CD4-positive, alpha-beta T cell (primary cell): ENCODE measurements around the gene PLCG2. TPM values are rescaled to one million over a fixed set of nuclear protein-coding genes. Genes with fewer than 3 reads are reported as not detected.

Experiments used
- ATAC-seq: fragments of 200-7000 bp; cut with Tn5 transposase; one replicate; pipeline ENCODE4 v1.10.0; 2022; ENCODE audit warnings: mild to moderate bottlenecking; ENCODE audit not compliant: poor library complexity
- CTCF ChIA-PET: fragments of 350-600 bp; sonication (Branson Sonifier 250); formaldehyde crosslinking; loops from one replicate; lab custom pipeline; 2021; ENCODE audit warnings: antibody characterized with exemption, inconsistent platforms; lab: Charles Lee
- POLR2A ChIA-PET: fragments of 350-600 bp; sonication (Branson Sonifier 250); formaldehyde crosslinking; loops from one replicate; lab custom pipeline; 2021; ENCODE audit warnings: antibody characterized with exemption, inconsistent platforms; lab: Charles Lee
- DNase-seq, 14 experiments: peaks; one replicate each; pipeline ENCODE4 v3.0.0-alpha.2; 2013 to 2020; ENCODE audit warnings: mixed read lengths in 2 of 14
- H3K27ac ChIP-seq, 2 donors: one replicate each; pipeline versions ENCODE4 v1.5.1 to v1.7.0; 2013; ENCODE audit warnings: low read length in 2 of 2, low read depth in 1 of 2, mild to moderate bottlenecking in 1 of 2
- H3K27me3 ChIP-seq, 2 experiments: 1 replicate in 1 of 2; 2 replicates in 1 of 2; pipeline versions ENCODE4 v1.6.1 to v1.7.0; 2013; ENCODE audit warnings: low read length in 2 of 2, control low read depth in 1 of 2, mild to moderate bottlenecking in 1 of 2, moderate library complexity in 1 of 2; ENCODE audit not compliant: insufficient read depth in 2 of 2, control insufficient read depth in 1 of 2
- H3K36me3 ChIP-seq: one replicate; pipeline ENCODE4 v1.6.1; 2013; ENCODE audit warnings: low read length, control low read depth; ENCODE audit not compliant: insufficient read depth
- H3K4me1 ChIP-seq: one replicate; pipeline ENCODE4 v1.6.1; 2013; ENCODE audit warnings: low read length, control low read depth; ENCODE audit not compliant: insufficient read depth
- H3K4me3 ChIP-seq: one replicate; pipeline ENCODE4 v1.5.1; 2013; ENCODE audit warnings: mild to moderate bottlenecking, low read length, moderate library complexity
- H3K9me3 ChIP-seq, 2 experiments: 1 replicate in 1 of 2; 2 replicates in 1 of 2; pipeline versions ENCODE4 v1.6.1 to v1.7.0; 2013; ENCODE audit warnings: low read length in 2 of 2, mild to moderate bottlenecking in 2 of 2, control low read depth in 1 of 2, moderate library complexity in 1 of 2; ENCODE audit not compliant: control insufficient read depth in 1 of 2, insufficient read depth in 1 of 2
- H3K27ac Mint-ChIP-seq: one replicate; pipeline ENCODE4 v1.8.0; 2020; ENCODE audit warnings: mixed read lengths
- H3K27me3 Mint-ChIP-seq: one replicate; pipeline ENCODE4 v1.8.0; 2021; ENCODE audit warnings: mixed read lengths
- H3K36me3 Mint-ChIP-seq: one replicate; pipeline ENCODE4 v1.8.0; 2021; ENCODE audit warnings: low read depth, mixed read lengths
- H3K4me1 Mint-ChIP-seq: one replicate; pipeline ENCODE4 v1.8.0; 2021; ENCODE audit warnings: low read depth, mixed read lengths
- H3K4me3 Mint-ChIP-seq: one replicate; pipeline ENCODE4 v1.8.0; 2020; ENCODE audit warnings: mild to moderate bottlenecking, mixed read lengths
- H3K9me3 Mint-ChIP-seq: one replicate; pipeline ENCODE4 v1.8.0; 2020; ENCODE audit warnings: mixed read lengths
- CTCF ChIP-seq: fragments of 200-600 bp; IDR thresholded peaks from one replicate; pipeline ENCODE4 v1.8.0; 2022; ENCODE audit warnings: antibody characterized with exemption, mild to moderate bottlenecking
- intact Hi-C, 2 experiments: fragments of 100-400 bp; cut with DNase I in 1 of 2; cut with micrococcal nuclease in 1 of 2; formaldehyde crosslinking; loops; one replicate each; pipeline versions ENCODE4 v1.15.1 to v1.9.0; 2023 to 2025; cut with DNase I, micrococcal nuclease
- total RNA-seq, 174 experiments: library from RNA in 2 of 174; stranded (reverse) in 2 of 174; gene quantifications; one replicate each; pipeline ENCODE4 v1.2.3 and lab custom pipeline; 2021 to 2026

The PLCG2 gene
- total RNA-seq, 2 experiments from 2014 or later, result 0.92 to 1.5 TPM

DNA sequence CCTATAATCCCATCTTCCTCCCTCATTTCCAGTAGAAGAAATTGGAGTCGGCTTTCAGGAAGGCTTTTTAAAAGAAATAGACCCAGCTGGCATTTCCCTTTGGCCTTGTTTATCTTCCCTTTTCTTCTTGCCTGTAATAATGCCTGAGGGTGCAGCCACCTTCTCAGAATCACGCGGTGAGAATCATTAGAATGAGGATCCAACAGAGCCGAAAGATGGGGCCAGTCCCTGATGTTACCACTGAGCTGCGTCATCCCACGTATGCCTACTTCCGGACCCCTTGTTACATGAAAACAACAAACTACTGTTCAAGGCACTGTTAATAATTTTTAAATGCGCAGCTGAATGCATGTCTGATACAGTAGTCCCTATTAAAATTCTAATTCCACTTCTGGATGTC, 208.0 kb downstream of the PLCG2 start:
- Mint-ChIP-seq H3K27ac (no peak overlapping the region), H3K4me3 (no peak overlapping the region), H3K4me1 (no peaks in the 10 kb centered on the region), H3K9me3 (no peaks in the 10 kb centered on the region), H3K36me3 (no peaks in the 10 kb centered on the region), H3K27me3 (peaks cover 20% of the 10 kb centered on the region)
- no peak overlapping the region for H3K27ac ChIP-seq
- ATAC-seq (no peak), DNase-seq (no peak)
- TF ChIP-seq CTCF, result no peak
- CTCF ChIA-PET, result no interaction called here
- H3K9me3 ChIP-seq, result no peaks in the 10 kb centered on the region
- H3K36me3 ChIP-seq, result no peaks in the 10 kb centered on the region
- no peaks in the 10 kb centered on the region for H3K27me3 ChIP-seq
- intact Hi-C loops, result no loop called here
- H3K4me1 ChIP-seq, result no peaks in the 10 kb centered on the region
- no peak overlapping the region for H3K4me3 ChIP-seq
- POLR2A ChIA-PET, result no interaction called here

DNA sequence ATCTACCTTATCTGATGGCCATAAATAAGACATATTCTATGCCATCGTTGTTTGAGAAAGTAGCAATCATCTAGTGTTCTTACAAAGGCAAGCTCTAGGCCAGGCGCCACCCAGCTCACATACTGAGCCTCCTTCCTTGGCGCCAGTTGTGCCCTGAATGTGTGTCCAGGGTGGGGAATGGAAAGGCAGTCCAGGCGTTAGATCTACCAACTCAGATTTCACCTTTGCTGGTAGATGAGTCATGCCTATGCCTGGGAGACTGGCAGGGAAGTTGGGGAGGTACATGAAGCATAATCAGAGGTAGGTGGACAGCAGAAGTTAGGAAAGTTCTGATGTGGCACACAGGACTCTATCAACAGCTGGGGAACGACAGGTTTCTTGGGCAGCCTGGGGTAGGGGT, 208.6 kb downstream of the PLCG2 start:
- H3K9me3 ChIP-seq, result no peaks in the 10 kb centered on the region
- Mint-ChIP-seq H3K4me1 (no peaks in the 10 kb centered on the region), H3K36me3 (no peaks in the 10 kb centered on the region), H3K27me3 (peaks cover 17% of the 10 kb centered on the region), H3K4me3 (no peak overlapping the region), H3K27ac (no peak overlapping the region), H3K9me3 (no peaks in the 10 kb centered on the region)
- POLR2A ChIA-PET, result no interaction called here
- no peaks in the 10 kb centered on the region for H3K4me1 ChIP-seq
- ATAC-seq (no peak), DNase-seq (no peak)
- no peak for TF ChIP-seq CTCF
- H3K4me3 ChIP-seq, result no peak overlapping the region
- no peaks in the 10 kb centered on the region for H3K36me3 ChIP-seq
- CTCF ChIA-PET, result no interaction called here
- intact Hi-C loops, result no loop called here
- no peaks in the 10 kb centered on the region for H3K27me3 ChIP-seq
- no peak overlapping the region for H3K27ac ChIP-seq

DNA sequence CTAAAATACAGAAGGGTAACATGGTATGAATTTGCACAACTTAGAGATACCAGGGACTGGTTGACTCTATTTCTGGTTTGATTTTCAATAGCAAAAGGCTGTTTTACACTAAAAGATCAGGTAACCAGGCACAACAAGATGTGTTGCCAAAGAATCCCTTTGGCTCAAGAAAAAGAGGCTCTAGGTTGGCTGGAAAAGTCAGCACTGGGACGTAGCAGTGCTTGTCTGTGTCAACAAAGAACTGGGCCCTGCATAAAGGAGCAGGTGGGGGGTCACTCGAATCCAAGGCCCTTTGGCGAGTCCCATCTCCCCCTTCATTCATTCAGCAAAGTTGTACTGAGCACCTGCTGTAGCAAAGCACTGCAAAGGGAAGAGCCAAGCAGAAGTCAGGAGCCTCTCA, 213.8 kb downstream of the PLCG2 start:
- Mint-ChIP-seq H3K27me3 (no peaks in the 10 kb centered on the region), H3K4me1 (no peaks in the 10 kb centered on the region), H3K9me3 (no peaks in the 10 kb centered on the region), H3K36me3 (peaks cover 22% of the 10 kb centered on the region), H3K27ac (no peak overlapping the region), H3K4me3 (no peak overlapping the region)
- Histone ChIP-seq H3K9me3 (no peaks in the 10 kb centered on the region), H3K36me3 (peaks cover under 1% of the 10 kb centered on the region), H3K27me3 (no peaks in the 10 kb centered on the region), H3K27ac (no peak overlapping the region), H3K4me3 (no peak overlapping the region), H3K4me1 (no peaks in the 10 kb centered on the region)
- intact Hi-C loops, result no loop called here
- no peak for TF ChIP-seq CTCF
- ChIA-PET POLR2A (no interaction called here), CTCF (no interaction called here)
- ATAC-seq (no peak), DNase-seq (no peak)
